NCI-H69 (cell line): ENCODE measurements around the gene FKBP9.
A peak's percentile ranks its signal among the peaks of the same experiment; 100 is the strongest.
"Not testable (repeated sequence)": the region's sequence is repeated elsewhere in the genome, so short reads cannot be mapped to it uniquely, and the experiment has no call there.

ENCODE experiments used
- DNase-seq: peaks from one replicate; lab custom pipeline; 2025; lab: John Stamatoyannopoulos, UW

Gene FKBP9, protein sequence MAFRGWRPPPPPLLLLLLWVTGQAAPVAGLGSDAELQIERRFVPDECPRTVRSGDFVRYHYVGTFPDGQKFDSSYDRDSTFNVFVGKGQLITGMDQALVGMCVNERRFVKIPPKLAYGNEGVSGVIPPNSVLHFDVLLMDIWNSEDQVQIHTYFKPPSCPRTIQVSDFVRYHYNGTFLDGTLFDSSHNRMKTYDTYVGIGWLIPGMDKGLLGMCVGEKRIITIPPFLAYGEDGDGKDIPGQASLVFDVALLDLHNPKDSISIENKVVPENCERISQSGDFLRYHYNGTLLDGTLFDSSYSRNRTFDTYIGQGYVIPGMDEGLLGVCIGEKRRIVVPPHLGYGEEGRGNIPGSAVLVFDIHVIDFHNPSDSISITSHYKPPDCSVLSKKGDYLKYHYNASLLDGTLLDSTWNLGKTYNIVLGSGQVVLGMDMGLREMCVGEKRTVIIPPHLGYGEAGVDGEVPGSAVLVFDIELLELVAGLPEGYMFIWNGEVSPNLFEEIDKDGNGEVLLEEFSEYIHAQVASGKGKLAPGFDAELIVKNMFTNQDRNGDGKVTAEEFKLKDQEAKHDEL

GRCh38 chr7:32957326-32958045 is at the start of gene FKBP9:
TSS of gene FKBP9 (plus strand) at chr7:32957440. CDS start at chr7:32957574, 134 bp downstream.
- peak; percentile 87 for DNase-seq

- no peak for DNase-seq
Measured at GRCh38 chr7:32910195-32910594, 47.0 kb upstream of the FKBP9 start.

DNA sequence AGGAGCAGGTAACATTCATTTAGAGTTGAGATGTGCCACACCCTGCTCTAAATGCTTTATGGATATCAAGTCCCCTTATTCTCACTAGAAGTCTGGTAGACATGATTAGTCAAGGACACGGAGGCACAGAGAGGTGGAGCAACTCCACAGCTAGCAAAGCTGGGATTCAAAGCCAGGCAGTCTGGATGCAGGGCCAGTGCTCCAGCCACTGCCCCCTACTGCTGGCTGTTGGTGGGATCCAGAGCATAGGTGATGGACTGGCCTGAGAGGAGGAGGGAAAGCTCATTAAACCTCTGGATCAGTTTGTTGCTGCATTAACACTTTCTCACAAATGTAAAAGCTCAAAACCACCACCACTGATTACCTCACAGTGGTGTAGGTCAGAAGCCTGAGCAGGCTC is 43.1 kb upstream of the FKBP9 start:
- no peak for DNase-seq

GRCh38 chr7:32915041-32915536 is 42.2 kb upstream of the FKBP9 start:
- no peak for DNase-seq

DNA sequence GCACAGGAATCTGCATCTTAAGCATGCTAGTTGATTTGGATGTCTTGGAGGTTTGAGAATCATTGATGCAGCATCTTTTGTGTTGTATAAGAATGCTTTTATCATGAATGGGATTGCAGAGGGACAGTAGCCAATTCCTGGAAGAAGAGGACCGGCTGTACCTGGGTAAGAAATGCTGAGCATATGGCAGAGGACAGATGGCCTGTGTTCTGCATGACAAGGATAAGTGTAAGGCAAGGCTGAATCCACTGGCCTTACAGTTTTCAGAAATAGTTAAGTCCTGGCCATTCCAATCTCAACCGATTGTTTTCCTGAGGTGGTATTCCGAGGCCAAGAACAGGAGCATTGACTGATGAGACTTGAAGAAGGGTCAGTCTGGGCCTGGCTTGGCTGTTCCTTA is 41.2 kb upstream of the FKBP9 start:
- DNase-seq, result no peak

GRCh38 chr7:32916994-32917393 is 40.2 kb upstream of the FKBP9 start:
- not testable (repeated sequence) for DNase-seq

DNA sequence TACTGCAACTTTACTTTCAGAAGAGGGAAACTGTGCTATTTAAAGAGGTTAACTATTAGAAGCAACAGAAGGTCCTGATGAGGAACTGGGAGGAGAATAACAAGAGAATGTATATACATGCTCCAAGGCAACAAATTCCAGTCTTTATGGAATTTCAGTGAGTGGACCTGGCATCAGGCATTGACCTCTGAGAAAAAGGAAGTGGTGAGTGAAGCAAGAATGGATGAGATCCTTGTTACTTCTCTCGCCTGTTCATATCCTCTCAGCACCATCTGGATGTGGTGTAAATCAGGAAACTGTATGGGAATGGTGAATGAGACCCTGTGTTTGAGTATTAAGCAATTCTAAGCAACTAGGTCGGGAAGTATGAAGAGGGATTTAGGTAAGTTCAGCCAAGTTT is 35.3 kb upstream of the FKBP9 start:
- DNase-seq, result no peak

- no peak for DNase-seq
Measured at GRCh38 chr7:32928785-32929298, 28.4 kb upstream of the FKBP9 start.

GRCh38 chr7:32929430-32930143 is 27.7 kb upstream of the FKBP9 start:
- DNase-seq, result no peak

- no peak for DNase-seq
Measured at GRCh38 chr7:32930378-32930777, 26.9 kb upstream of the FKBP9 start.

GRCh38 chr7:32935558-32935957 is 21.7 kb upstream of the FKBP9 start:
- no peak for DNase-seq

- DNase-seq, result peak; percentile 20
Measured at GRCh38 chr7:32936689-32937088, 20.6 kb upstream of the FKBP9 start.

DNA sequence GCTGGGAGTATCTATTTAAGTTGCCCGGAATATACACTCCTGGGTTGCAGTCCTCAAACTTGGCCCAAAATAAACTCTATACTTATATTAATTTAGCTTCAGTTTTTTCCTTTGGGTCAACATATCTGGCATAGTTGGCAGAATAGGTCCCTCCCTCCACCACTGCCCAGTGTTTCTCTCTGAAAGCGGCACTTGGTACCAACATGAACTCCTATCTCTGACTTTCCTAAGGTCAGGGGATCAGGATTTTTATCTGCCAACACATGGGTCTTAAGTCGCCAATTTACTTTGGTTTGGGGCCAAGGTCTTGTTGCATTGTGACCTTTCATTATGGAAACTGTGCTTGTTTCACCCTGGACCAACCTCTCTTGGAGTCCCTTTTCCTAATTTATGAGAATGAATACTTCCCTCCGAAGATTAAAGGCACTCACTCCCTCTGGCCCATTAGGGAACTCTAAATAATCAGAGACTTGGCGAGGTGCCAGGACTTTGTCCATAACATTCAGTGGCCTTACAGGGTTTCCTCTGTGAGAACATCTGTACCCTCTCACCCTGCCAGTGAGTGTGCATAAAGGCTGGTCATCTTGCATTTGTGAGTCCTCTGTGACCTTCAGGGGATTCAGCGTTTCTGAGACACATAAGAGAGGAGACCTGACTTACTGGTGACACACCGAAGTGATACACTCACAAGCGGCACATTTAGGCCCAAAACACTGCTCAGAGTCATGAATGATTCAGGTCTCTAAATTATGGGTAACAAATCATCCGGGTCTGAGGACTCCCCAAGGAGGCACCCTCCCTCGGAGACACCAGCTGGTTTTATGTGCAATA is 19.7 kb upstream of the FKBP9 start:
- DNase-seq, result peak; percentile 96

DNA sequence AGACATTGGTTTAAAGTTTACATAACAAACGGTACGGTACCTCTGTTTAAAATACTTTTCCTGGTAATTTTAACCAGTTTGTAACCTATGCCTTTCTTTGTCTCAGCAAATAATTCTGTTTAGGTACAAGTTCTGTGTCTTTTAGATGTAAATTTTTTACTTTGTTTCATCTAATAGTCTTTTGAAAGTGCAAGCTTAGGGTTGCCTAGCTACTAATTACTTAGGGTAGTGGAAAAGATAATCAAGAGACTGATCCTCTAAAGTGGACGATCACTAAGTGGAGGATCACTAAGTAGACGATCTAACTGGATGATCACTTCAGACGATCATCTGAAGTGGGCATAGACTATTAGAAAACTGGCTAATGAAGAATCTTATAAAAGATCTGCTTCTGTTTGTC is 16.1 kb upstream of the FKBP9 start:
- peak; percentile 26 for DNase-seq

DNA sequence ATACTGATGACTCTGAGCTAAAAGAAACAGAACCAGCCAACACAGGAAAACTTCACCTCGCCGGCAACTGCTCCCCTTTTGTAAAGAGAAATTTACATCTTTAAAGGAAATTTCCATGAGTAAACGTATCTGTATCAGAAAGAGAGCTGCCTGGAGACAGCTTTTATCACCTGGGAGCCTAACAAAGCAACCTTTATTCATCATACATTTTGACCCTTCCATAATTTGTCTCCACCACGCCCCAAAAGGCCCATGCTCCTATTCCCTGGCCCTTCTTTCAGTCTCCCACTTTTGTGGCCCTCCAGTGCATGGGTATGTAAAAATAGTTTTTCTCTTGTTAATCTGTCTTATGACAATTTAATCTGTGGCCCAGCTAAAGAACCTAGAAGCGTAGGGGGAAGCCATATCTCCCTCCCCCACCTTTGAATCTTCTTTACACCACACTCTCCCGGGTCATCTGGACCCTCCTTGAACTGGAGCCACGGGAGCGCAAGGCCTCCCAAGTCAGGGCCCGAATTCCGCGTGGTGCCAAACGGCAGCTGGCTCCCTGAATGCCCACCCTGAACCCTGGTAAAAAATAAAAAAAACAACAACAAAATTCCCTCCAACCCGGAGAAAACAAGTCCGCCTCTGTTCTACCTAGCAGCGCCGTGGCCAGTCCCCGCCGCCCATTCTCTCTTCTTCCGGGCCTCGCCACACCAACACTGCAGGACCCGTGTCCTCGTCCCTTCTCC is 15.4 kb upstream of the FKBP9 start:
- DNase-seq, result peak; percentile 63

- peak; percentile 90 for DNase-seq
Measured at GRCh38 chr7:32942415-32943251, 14.6 kb upstream of the FKBP9 start.

DNA sequence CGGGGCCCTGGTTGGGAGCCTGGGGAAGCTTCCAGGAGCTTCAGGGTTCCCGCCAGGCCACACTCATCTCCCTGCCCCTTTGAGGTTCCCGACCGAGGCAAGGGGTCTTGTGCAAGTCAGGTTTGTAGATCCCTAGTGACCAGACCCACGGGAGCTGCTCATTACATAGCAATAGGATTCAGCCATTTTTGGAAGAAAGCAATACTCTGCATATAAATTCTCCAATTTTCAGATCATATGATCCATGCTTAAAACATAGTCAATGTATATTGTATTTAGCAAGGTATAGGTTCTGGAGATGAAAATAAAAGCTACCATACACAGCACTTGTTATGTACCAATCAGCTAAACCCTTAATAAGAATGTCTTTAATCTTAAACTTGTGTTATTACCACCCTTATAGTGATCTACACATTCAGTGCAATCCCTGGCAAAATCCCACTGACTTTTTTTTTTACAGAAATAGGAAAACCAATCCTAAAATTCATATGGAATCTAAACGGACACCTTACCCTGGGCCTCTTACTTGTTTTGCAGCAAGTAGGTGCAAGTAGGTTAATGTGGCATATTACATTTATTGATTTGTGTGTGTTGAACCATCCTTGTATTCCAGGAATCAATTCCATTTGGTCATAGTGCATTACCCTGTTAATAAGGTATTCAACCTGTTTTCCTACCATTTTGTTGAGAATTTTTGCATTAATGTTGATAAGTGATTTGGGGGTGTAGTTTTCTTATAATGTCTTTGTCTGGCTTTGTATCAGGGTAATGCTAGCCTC is 13.8 kb upstream of the FKBP9 start:
- no peak for DNase-seq

GRCh38 chr7:32947420-32947983 is 9.7 kb upstream of the FKBP9 start:
- no peak for DNase-seq
